GM18517 (cell line): ENCODE results near the gene CARHSP1.
"Not testable (repeated sequence)": the region's sequence is repeated elsewhere in the genome, so short reads cannot be mapped to it uniquely, and the experiment has no call there.

Source experiments
- ATAC-seq: cut with Tn5 transposase; IDR thresholded peaks from one replicate; pipeline ENCODE4 v1.9.1; 2021; ENCODE audit warnings: mild to moderate bottlenecking, moderate library complexity; ENCODE audit not compliant: unreplicated experiment

The CARHSP1 gene

GRCh38 chr16:8858994-8859912, 9.6 kb downstream of the CARHSP1 start:
- no peak for ATAC-seq

GRCh38 chr16:8855972-8856371, 12.8 kb downstream of the CARHSP1 start:
- no peak for ATAC-seq

GRCh38 chr16:8855051-8855786, 13.6 kb downstream of the CARHSP1 start:
- ATAC-seq: no peak

- no peak for ATAC-seq
Measured at GRCh38 chr16:8854298-8854948, 14.4 kb downstream of the CARHSP1 start.

- ATAC-seq: no peak
Measured at GRCh38 chr16:8853611-8854010, 15.2 kb downstream of the CARHSP1 start.

GRCh38 chr16:8853150-8853549, 15.7 kb downstream of the CARHSP1 start:
- ATAC-seq: no peak

- ATAC-seq: no peak
Measured at GRCh38 chr16:8852534-8852933, 16.3 kb downstream of the CARHSP1 start.

GRCh38 chr16:8851761-8852403, 16.9 kb downstream of the CARHSP1 start:
- ATAC-seq: no peak

GRCh38 chr16:8850279-8850885, 18.4 kb downstream of the CARHSP1 start:
- ATAC-seq: no peak

- ATAC-seq: no peak
Measured at GRCh38 chr16:8849411-8850011, 19.3 kb downstream of the CARHSP1 start.

- no peak for ATAC-seq
Measured at GRCh38 chr16:8848939-8849391, 19.8 kb downstream of the CARHSP1 start.

- no peak for ATAC-seq
Measured at GRCh38 chr16:8848231-8848938, 20.4 kb downstream of the CARHSP1 start.

- ATAC-seq: no peak
Measured at GRCh38 chr16:8847623-8848022, 21.2 kb downstream of the CARHSP1 start.

GRCh38 chr16:8847145-8847544, 21.7 kb downstream of the CARHSP1 start:
- no peak for ATAC-seq

- no peak for ATAC-seq
Measured at GRCh38 chr16:8846401-8846932, 22.3 kb downstream of the CARHSP1 start.

GRCh38 chr16:8845699-8846298, 23.0 kb downstream of the CARHSP1 start:
- ATAC-seq: no peak

GRCh38 chr16:8843296-8843695, 25.5 kb downstream of the CARHSP1 start:
- not testable (repeated sequence) for ATAC-seq

GRCh38 chr16:8842016-8842415, 26.8 kb downstream of the CARHSP1 start:
- not testable (repeated sequence) for ATAC-seq

GRCh38 chr16:8837594-8837993, 31.2 kb downstream of the CARHSP1 start:
- ATAC-seq: not testable (repeated sequence)
